GM12878 (cell line): ENCODE data around the gene TRMT10C. TPM values are rescaled to one million over a fixed set of nuclear protein-coding genes. Genes with fewer than 3 reads are reported as not detected.

Experiments
- ATAC-seq: fragments of 200-7000 bp; cut with Tn5 transposase; 3 replicates; pipeline ENCODE4 v1.9.1; 2020; ENCODE audit warnings: mild to moderate bottlenecking, moderate library complexity
- BruUV-seq: library from RNA; stranded (reverse); fragments of 400-500 nt; replicated peaks from 2 replicates; lab custom pipeline; 2021; lab: Mats Ljungman, UMichigan
- CTCF ChIA-PET: fragments of 300-600 bp; sonication (Branson Sonifier 250); formaldehyde crosslinking; extraction: SDS; loops from one replicate; lab custom pipeline; 2021; ENCODE audit warnings: inconsistent platforms; lab: Yijun Ruan, JAX
- POLR2A ChIA-PET: fragments of 350-600 bp; formaldehyde crosslinking; extraction: SDS; loops from one replicate; lab custom pipeline; 2021; ENCODE audit warnings: inconsistent platforms; lab: Charles Lee
- RAD21 ChIA-PET: fragments of 300-600 bp; sonication (Branson Sonifier 250); formaldehyde crosslinking; loops from one replicate; lab custom pipeline; 2023; ENCODE audit warnings: antibody characterized with exemption; ENCODE audit not compliant: unreplicated experiment; lab: Charles Lee
- SMC1A ChIA-PET: fragments of 300-600 bp; sonication (Branson Sonifier 250); formaldehyde crosslinking; loops from one replicate; lab custom pipeline; 2023; ENCODE audit not compliant: unreplicated experiment, uncharacterized antibody; lab: Charles Lee
- DNase-seq: peaks from one replicate; pipeline ENCODE4 v3.0.0-alpha.2; 2011; ENCODE audit warnings: low read depth, low spot score
- FAIRE-seq: peaks from 3 replicates; lab custom pipeline; 2011; peaks lifted over from hg19 to GRCh38; lab: Jason Lieb, UNC
- H2AFZ ChIP-seq: 2 replicates; pipeline ENCODE4 v1.6.0; 2011; ENCODE audit warnings: low read depth, low read length, control low read depth; ENCODE audit not compliant: control insufficient read depth
- H3K27ac ChIP-seq: 2 replicates; pipeline ENCODE4 v1.5.1; 2011; ENCODE audit warnings: control low read depth; ENCODE audit not compliant: control insufficient read depth, insufficient read depth
- H3K27me3 ChIP-seq, 2 experiments: replicated peaks in 1 of 2; 2 replicates each; pipeline versions ENCODE4 v1.6.0 to v1.6.1; 2011; ENCODE audit warnings: low read length in 1 of 2; ENCODE audit not compliant: control insufficient read depth in 2 of 2, insufficient read depth in 2 of 2
- H3K36me3 ChIP-seq, 2 experiments: 2 replicates each; pipeline ENCODE4 v1.5.1; 2011; ENCODE audit warnings: low read length in 1 of 2; ENCODE audit not compliant: control insufficient read depth in 2 of 2, insufficient read depth in 2 of 2
- H3K4me1 ChIP-seq: 2 replicates; pipeline ENCODE4 v1.6.1; 2011; ENCODE audit warnings: mild to moderate bottlenecking, low read length, moderate library complexity, mixed read lengths; ENCODE audit not compliant: control insufficient read depth, insufficient read depth
- H3K4me2 ChIP-seq: 2 replicates; pipeline ENCODE4 v1.6.0; 2011; ENCODE audit warnings: control low read depth; ENCODE audit not compliant: control insufficient read depth, insufficient read depth
- H3K4me3 ChIP-seq: fragments of 200-600 bp; sonication (generic); 2 replicates; pipeline ENCODE4 v1.5.1; 2016
- H3K79me2 ChIP-seq: 2 replicates; pipeline ENCODE4 v1.6.0; 2011; ENCODE audit warnings: low read length; ENCODE audit not compliant: control insufficient read depth, insufficient read depth
- H3K9ac ChIP-seq: 2 replicates; pipeline ENCODE4 v1.8.0; 2011; ENCODE audit warnings: low read length, control low read depth, mixed read lengths; ENCODE audit not compliant: control insufficient read depth, insufficient read depth
- H3K9me3 ChIP-seq: replicated peaks from 3 replicates; pipeline ENCODE4 v1.5.1; 2011; ENCODE audit warnings: mild to moderate bottlenecking, low read length; ENCODE audit not compliant: control insufficient read depth, insufficient read depth
- H4K20me1 ChIP-seq: 2 replicates; pipeline ENCODE4 v1.6.0; 2011; ENCODE audit not compliant: control insufficient read depth, insufficient read depth
- CREB1 ChIP-seq: IDR thresholded peaks from 2 replicates; pipeline ENCODE4 v1.6.1; 2012; ENCODE audit warnings: low read depth, mild to moderate bottlenecking, inconsistent platforms
- IRF3 ChIP-seq: fragments of 450-650 bp; IDR thresholded peaks from 2 replicates; pipeline ENCODE4 v1.6.1; 2014; ENCODE audit warnings: mild to moderate bottlenecking
- IRF5 ChIP-seq: fragments of 450-650 bp; IDR thresholded peaks from 2 replicates; pipeline ENCODE4 v1.6.1; 2017; ENCODE audit warnings: borderline replicate concordance
- KAT2A ChIP-seq: conservative IDR thresholded peaks from 2 replicates; pipeline ENCODE4 v1.6.1; 2011; ENCODE audit warnings: low read depth, low read length; ENCODE audit not compliant: control insufficient read depth
- MXI1 ChIP-seq: fragments of 150-350 bp; IDR thresholded peaks from 2 replicates; pipeline ENCODE4 v1.6.1; 2011; ENCODE audit warnings: low read depth, mild to moderate bottlenecking, inconsistent platforms, low read length, improper control_type of control experiment
- SKIL ChIP-seq: fragments of 450-650 bp; IDR thresholded peaks from 2 replicates; pipeline ENCODE4 v1.6.1; 2017; ENCODE audit warnings: mild to moderate bottlenecking, low read depth, inconsistent platforms; ENCODE audit not compliant: poor library complexity, severe bottlenecking
- SP1 ChIP-seq: IDR thresholded peaks from one replicate; pipeline ENCODE4 v1.6.1; 2011; ENCODE audit warnings: low read depth, low read length
- in situ Hi-C: fragments of 300-500 bp; cut with MboI; formaldehyde crosslinking; loops from 9 replicates; pipeline ENCODE4 v1.14.3; 2018; ENCODE audit warnings: mixed read lengths
- intact Hi-C: fragments of 100-400 bp; cut with micrococcal nuclease; formaldehyde crosslinking; loops from one replicate; pipeline ENCODE4 v1.14.2; 2022; ENCODE audit not compliant: unreplicated experiment
- polyA plus RNA-seq, 11 experiments: library from polyadenylated mRNA; depleted of rRNA in 4 of 11; unstranded in 6 of 11; stranded (reverse) in 5 of 11; fragments of >200 nt; fragmentation: Nextera tagmentation in 4 of 11; fragmentation: Illumina TruSeq in 1 of 11; extraction: Ambion mirVana in 4 of 11; extraction: Trizol in 1 of 11; gene quantifications; 1 replicate in 1 of 11; 2 replicates in 10 of 11; pipeline versions ENCODE4 v1.2.1 to v1.2.3, GENCODE V29; 2011 to 2016; ENCODE audit warnings: inconsistent platforms in 2 of 11, missing spikeins in 2 of 11, low read depth in 1 of 11
- total RNA-seq, 4 experiments: library from RNA; depleted of rRNA in 3 of 4; stranded (reverse); fragments of >200 nt in 3 of 4; fragmentation: Illumina TruSeq in 1 of 4; extraction: Trizol in 1 of 4; gene quantifications; 2 replicates each; pipeline versions ENCODE4 v1.2.1 to v1.2.3, GENCODE V29; 2013 to 2021
- TF ChIP-seq, protein P1 (sequence below): fragments of 450-650 bp; formaldehyde crosslinking; IDR thresholded peaks from 2 replicates; pipeline ENCODE4 v1.4.0; 2022; ENCODE audit warnings: mild to moderate bottlenecking, moderate library complexity
- TF ChIP-seq, protein P2 (sequence below): fragments of 450-650 bp; formaldehyde crosslinking; IDR thresholded peaks from 2 replicates; pipeline ENCODE4 v1.4.0; 2020; ENCODE audit warnings: mild to moderate bottlenecking, moderate library complexity

The TRMT10C gene
- total and polyA plus RNA-seq, 10 of the 15 experiments (the other 5 are each of a cell fraction or from before 2014, with no cell fraction given), result 33.0 to 82.1 (median 47.1) TPM

GRCh38 chr3:101542957-101543356 lies 18.7 kb upstream of the TRMT10C start:
- SMC1A ChIA-PET, result interaction anchor here (1.2 to 1.3 kb wide), 2 partner anchors 8 to 10 kb away, joined by 3 read pairs; no protein-coding TSS in a partner anchor
- no peaks in the 10 kb centered on the region for H4K20me1 ChIP-seq
- no peaks in the 10 kb centered on the region for H3K27me3 ChIP-seq
- intact Hi-C loops (no loop called here), in situ Hi-C loops (no loop called here)
- no peak overlapping the region for H2AFZ ChIP-seq
- FAIRE-seq, result no peak
- RAD21 ChIA-PET, result no interaction called here
- H3K4me2 ChIP-seq, result no peak overlapping the region
- CTCF ChIA-PET, result no interaction called here
- H3K9me3 ChIP-seq, result no peaks in the 10 kb centered on the region
- H3K79me2 ChIP-seq, result no peaks in the 10 kb centered on the region
- POLR2A ChIA-PET, result no interaction called here
- DNase-seq, result no peak
- H3K36me3 ChIP-seq, result no peaks in the 10 kb centered on the region
- TF ChIP-seq, protein P1, sequence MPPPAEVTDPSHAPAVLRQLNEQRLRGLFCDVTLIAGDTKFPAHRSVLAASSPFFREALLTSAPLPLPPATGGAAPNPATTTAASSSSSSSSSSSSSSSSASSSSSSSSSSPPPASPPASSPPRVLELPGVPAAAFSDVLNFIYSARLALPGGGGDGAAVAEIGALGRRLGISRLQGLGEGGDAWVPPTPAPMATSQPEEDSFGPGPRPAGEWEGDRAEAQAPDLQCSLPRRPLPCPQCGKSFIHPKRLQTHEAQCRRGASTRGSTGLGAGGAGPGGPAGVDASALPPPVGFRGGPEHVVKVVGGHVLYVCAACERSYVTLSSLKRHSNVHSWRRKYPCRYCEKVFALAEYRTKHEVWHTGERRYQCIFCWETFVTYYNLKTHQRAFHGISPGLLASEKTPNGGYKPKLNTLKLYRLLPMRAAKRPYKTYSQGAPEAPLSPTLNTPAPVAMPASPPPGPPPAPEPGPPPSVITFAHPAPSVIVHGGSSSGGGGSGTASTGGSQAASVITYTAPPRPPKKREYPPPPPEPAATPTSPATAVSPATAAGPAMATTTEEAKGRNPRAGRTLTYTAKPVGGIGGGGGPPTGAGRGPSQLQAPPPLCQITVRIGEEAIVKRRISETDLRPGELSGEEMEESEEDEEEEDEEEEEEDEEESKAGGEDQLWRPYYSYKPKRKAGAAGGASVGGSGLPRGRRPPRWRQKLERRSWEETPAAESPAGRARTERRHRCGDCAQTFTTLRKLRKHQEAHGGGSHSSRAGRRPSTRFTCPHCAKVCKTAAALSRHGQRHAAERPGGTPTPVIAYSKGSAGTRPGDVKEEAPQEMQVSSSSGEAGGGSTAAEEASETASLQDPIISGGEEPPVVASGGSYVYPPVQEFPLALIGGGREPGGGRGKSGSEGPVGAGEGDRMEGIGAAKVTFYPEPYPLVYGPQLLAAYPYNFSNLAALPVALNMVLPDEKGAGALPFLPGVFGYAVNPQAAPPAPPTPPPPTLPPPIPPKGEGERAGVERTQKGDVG (CRISPR knock-in tag), result no peak
- TF ChIP-seq, protein P2, sequence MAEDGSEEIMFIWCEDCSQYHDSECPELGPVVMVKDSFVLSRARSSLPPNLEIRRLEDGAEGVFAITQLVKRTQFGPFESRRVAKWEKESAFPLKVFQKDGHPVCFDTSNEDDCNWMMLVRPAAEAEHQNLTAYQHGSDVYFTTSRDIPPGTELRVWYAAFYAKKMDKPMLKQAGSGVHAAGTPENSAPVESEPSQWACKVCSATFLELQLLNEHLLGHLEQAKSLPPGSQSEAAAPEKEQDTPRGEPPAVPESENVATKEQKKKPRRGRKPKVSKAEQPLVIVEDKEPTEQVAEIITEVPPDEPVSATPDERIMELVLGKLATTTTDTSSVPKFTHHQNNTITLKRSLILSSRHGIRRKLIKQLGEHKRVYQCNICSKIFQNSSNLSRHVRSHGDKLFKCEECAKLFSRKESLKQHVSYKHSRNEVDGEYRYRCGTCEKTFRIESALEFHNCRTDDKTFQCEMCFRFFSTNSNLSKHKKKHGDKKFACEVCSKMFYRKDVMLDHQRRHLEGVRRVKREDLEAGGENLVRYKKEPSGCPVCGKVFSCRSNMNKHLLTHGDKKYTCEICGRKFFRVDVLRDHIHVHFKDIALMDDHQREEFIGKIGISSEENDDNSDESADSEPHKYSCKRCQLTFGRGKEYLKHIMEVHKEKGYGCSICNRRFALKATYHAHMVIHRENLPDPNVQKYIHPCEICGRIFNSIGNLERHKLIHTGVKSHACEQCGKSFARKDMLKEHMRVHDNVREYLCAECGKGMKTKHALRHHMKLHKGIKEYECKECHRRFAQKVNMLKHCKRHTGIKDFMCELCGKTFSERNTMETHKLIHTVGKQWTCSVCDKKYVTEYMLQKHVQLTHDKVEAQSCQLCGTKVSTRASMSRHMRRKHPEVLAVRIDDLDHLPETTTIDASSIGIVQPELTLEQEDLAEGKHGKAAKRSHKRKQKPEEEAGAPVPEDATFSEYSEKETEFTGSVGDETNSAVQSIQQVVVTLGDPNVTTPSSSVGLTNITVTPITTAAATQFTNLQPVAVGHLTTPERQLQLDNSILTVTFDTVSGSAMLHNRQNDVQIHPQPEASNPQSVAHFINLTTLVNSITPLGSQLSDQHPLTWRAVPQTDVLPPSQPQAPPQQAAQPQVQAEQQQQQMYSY (CRISPR knock-in tag), result no peak
- TF ChIP-seq IRF3 (no peak), SP1 (no peak), MXI1 (no peak), KAT2A (no peak), IRF5 (no peak), CREB1 (no peak), SKIL (no peak)
- no peak overlapping the region for H3K27ac ChIP-seq
- H3K9ac ChIP-seq, result no peak overlapping the region
- ATAC-seq, result no peak
- no peak overlapping the region for H3K4me3 ChIP-seq
- BruUV-seq, result no TSS peak
- H3K4me1 ChIP-seq, result no peaks in the 10 kb centered on the region
